Activated CD4-positive, alpha-beta T cell treated with anti-CD3 and anti-CD28 coated beads, Interleukin-2, amount 10 ng/mL, durations not matched to agents 24 days and 14 days (primary cell): Measurements from ENCODE around the gene TRIM67. TPM values are rescaled to one million over a fixed set of nuclear protein-coding genes. Genes with fewer than 3 reads are reported as not detected.

Experiments used
- DNase-seq: peaks from one replicate; pipeline ENCODE4 v3.0.0; 2022
- H3K27ac Mint-ChIP-seq: one replicate; pipeline ENCODE4 v1.8.0; 2022; ENCODE audit warnings: mild to moderate bottlenecking, mixed read lengths
- H3K27me3 Mint-ChIP-seq: one replicate; pipeline ENCODE4 v1.8.0; 2022; ENCODE audit warnings: mixed read lengths
- H3K36me3 Mint-ChIP-seq: one replicate; pipeline ENCODE4 v1.8.0; 2022; ENCODE audit warnings: low read depth, mild to moderate bottlenecking, mixed read lengths
- H3K4me1 Mint-ChIP-seq: one replicate; pipeline ENCODE4 v1.8.0; 2021; ENCODE audit warnings: mixed read lengths
- H3K4me3 Mint-ChIP-seq: one replicate; pipeline ENCODE4 v1.8.0; 2022; ENCODE audit warnings: mild to moderate bottlenecking, moderate library complexity, mixed read lengths
- H3K9me3 Mint-ChIP-seq: one replicate; pipeline ENCODE4 v1.8.0; 2021; ENCODE audit warnings: mixed read lengths
- intact Hi-C: fragments of 100-400 bp; cut with micrococcal nuclease; formaldehyde crosslinking; loops from one replicate; pipeline ENCODE4 v1.15.1; 2023
- total RNA-seq: library from RNA; stranded (reverse); gene quantifications from 2 replicates; pipeline ENCODE4 v1.2.3, GENCODE V29; 2022

Gene TRIM67
- total RNA-seq, 1 donor from 2014 or later = not detected

GRCh38 chr1:231264642-231265041 lies 102.8 kb downstream of the TRIM67 start:
- Mint-ChIP-seq H3K4me3 (no peak overlapping the region), H3K27me3 (no peaks in the 10 kb centered on the region), H3K27ac (no peak overlapping the region), H3K9me3 (peaks cover 3% of the 10 kb centered on the region), H3K4me1 (no peaks in the 10 kb centered on the region), H3K36me3 (peaks cover 83% of the 10 kb centered on the region)
- intact Hi-C loops = no loop called here
- DNase-seq = no peak

GRCh38 chr1:231265379-231265778 lies 103.5 kb downstream of the TRIM67 start:
- no peaks in the 10 kb centered on the region for H3K27me3 Mint-ChIP-seq
- H3K4me3 Mint-ChIP-seq = no peak overlapping the region
- no peaks in the 10 kb centered on the region for H3K4me1 Mint-ChIP-seq
- intact Hi-C loops = no loop called here
- H3K9me3 Mint-ChIP-seq = no peaks in the 10 kb centered on the region
- peaks cover 83% of the 10 kb centered on the region for H3K36me3 Mint-ChIP-seq
- no peak overlapping the region for H3K27ac Mint-ChIP-seq
- no peak for DNase-seq

- peaks cover 6% of the 10 kb centered on the region for H3K4me1 Mint-ChIP-seq
- no peak overlapping the region for H3K4me3 Mint-ChIP-seq
- H3K36me3 Mint-ChIP-seq = peaks cover 79% of the 10 kb centered on the region
- no peak for DNase-seq
- no peaks in the 10 kb centered on the region for H3K9me3 Mint-ChIP-seq
- intact Hi-C loops = no loop called here
- no peaks in the 10 kb centered on the region for H3K27me3 Mint-ChIP-seq
- H3K27ac Mint-ChIP-seq = no peak overlapping the region
These were observed 105.0 kb downstream of the TRIM67 start for GRCh38 chr1:231266811-231267322.

Other genes starting within 250 kb of the TRIM67 start
- 22.7 and 23.8 TPM in 2 replicates for gene TTC13, start 183.2 kb upstream of the TRIM67 start, total RNA-seq
- 15.0 and 15.2 TPM in 2 replicates for gene ARV1, start 183.0 kb upstream of the TRIM67 start, total RNA-seq
- 20.2 and 20.3 TPM in 2 replicates for gene FAM89A, start 121.8 kb upstream of the TRIM67 start, total RNA-seq
- gene GNPAT, start 79.2 kb downstream of the TRIM67 start, total RNA-seq = 45.6 and 47.5 TPM in 2 replicates
- 12.4 and 13.3 TPM in 2 replicates for gene EXOC8, start 175.8 kb downstream of the TRIM67 start, total RNA-seq
- 13.3 and 18.0 TPM in 2 replicates for gene SPRTN, start 176.2 kb downstream of the TRIM67 start, total RNA-seq